CD4-positive, alpha-beta T cell (primary cell): ENCODE measurements around the gene TMEM217. TPM values are rescaled to one million over a fixed set of nuclear protein-coding genes. Genes with fewer than 3 reads are reported as not detected.

Source experiments
- ATAC-seq: fragments of 200-7000 bp; cut with Tn5 transposase; one replicate; pipeline ENCODE4 v1.10.0; 2022; ENCODE audit warnings: mild to moderate bottlenecking; ENCODE audit not compliant: poor library complexity
- CTCF ChIA-PET: fragments of 350-600 bp; sonication (Branson Sonifier 250); formaldehyde crosslinking; loops from one replicate; lab custom pipeline; 2021; ENCODE audit warnings: antibody characterized with exemption, inconsistent platforms; lab: Charles Lee
- POLR2A ChIA-PET: fragments of 350-600 bp; sonication (Branson Sonifier 250); formaldehyde crosslinking; loops from one replicate; lab custom pipeline; 2021; ENCODE audit warnings: antibody characterized with exemption, inconsistent platforms; lab: Charles Lee
- DNase-seq, 14 experiments: peaks; one replicate each; pipeline ENCODE4 v3.0.0-alpha.2; 2013 to 2020; ENCODE audit warnings: mixed read lengths in 2 of 14
- H3K27ac ChIP-seq, 2 donors: one replicate each; pipeline versions ENCODE4 v1.5.1 to v1.7.0; 2013; ENCODE audit warnings: low read length in 2 of 2, low read depth in 1 of 2, mild to moderate bottlenecking in 1 of 2
- H3K27me3 ChIP-seq, 2 experiments: 1 replicate in 1 of 2; 2 replicates in 1 of 2; pipeline versions ENCODE4 v1.6.1 to v1.7.0; 2013; ENCODE audit warnings: low read length in 2 of 2, control low read depth in 1 of 2, mild to moderate bottlenecking in 1 of 2, moderate library complexity in 1 of 2; ENCODE audit not compliant: insufficient read depth in 2 of 2, control insufficient read depth in 1 of 2
- H3K36me3 ChIP-seq: one replicate; pipeline ENCODE4 v1.6.1; 2013; ENCODE audit warnings: low read length, control low read depth; ENCODE audit not compliant: insufficient read depth
- H3K4me1 ChIP-seq: one replicate; pipeline ENCODE4 v1.6.1; 2013; ENCODE audit warnings: low read length, control low read depth; ENCODE audit not compliant: insufficient read depth
- H3K4me3 ChIP-seq: one replicate; pipeline ENCODE4 v1.5.1; 2013; ENCODE audit warnings: mild to moderate bottlenecking, low read length, moderate library complexity
- H3K9me3 ChIP-seq, 2 experiments: 1 replicate in 1 of 2; 2 replicates in 1 of 2; pipeline versions ENCODE4 v1.6.1 to v1.7.0; 2013; ENCODE audit warnings: low read length in 2 of 2, mild to moderate bottlenecking in 2 of 2, control low read depth in 1 of 2, moderate library complexity in 1 of 2; ENCODE audit not compliant: control insufficient read depth in 1 of 2, insufficient read depth in 1 of 2
- H3K27ac Mint-ChIP-seq: one replicate; pipeline ENCODE4 v1.8.0; 2020; ENCODE audit warnings: mixed read lengths
- H3K27me3 Mint-ChIP-seq: one replicate; pipeline ENCODE4 v1.8.0; 2021; ENCODE audit warnings: mixed read lengths
- H3K36me3 Mint-ChIP-seq: one replicate; pipeline ENCODE4 v1.8.0; 2021; ENCODE audit warnings: low read depth, mixed read lengths
- H3K4me1 Mint-ChIP-seq: one replicate; pipeline ENCODE4 v1.8.0; 2021; ENCODE audit warnings: low read depth, mixed read lengths
- H3K4me3 Mint-ChIP-seq: one replicate; pipeline ENCODE4 v1.8.0; 2020; ENCODE audit warnings: mild to moderate bottlenecking, mixed read lengths
- H3K9me3 Mint-ChIP-seq: one replicate; pipeline ENCODE4 v1.8.0; 2020; ENCODE audit warnings: mixed read lengths
- CTCF ChIP-seq: fragments of 200-600 bp; IDR thresholded peaks from one replicate; pipeline ENCODE4 v1.8.0; 2022; ENCODE audit warnings: antibody characterized with exemption, mild to moderate bottlenecking
- intact Hi-C, 2 experiments: fragments of 100-400 bp; cut with DNase I in 1 of 2; cut with micrococcal nuclease in 1 of 2; formaldehyde crosslinking; loops; one replicate each; pipeline versions ENCODE4 v1.15.1 to v1.9.0; 2023 to 2025; cut with DNase I, micrococcal nuclease
- total RNA-seq, 174 experiments: library from RNA in 2 of 174; stranded (reverse) in 2 of 174; gene quantifications; one replicate each; pipeline ENCODE4 v1.2.3 and lab custom pipeline; 2021 to 2026

Gene TMEM217
- total RNA-seq, 2 experiments from 2014 or later, result 0.41 to 0.47 TPM

GRCh38 chr6:37205175-37205996 is 52.6 kb downstream of the TMEM217 start:
- no peak overlapping the region for H3K27ac Mint-ChIP-seq
- no peak for ATAC-seq
- intact Hi-C loops, result no loop called here

GRCh38 chr6:37204014-37204751 is 53.8 kb downstream of the TMEM217 start:
- ATAC-seq (no peak), DNase-seq (no peak)
- intact Hi-C loops, result no loop called here
- no peak for TF ChIP-seq CTCF
- Mint-ChIP-seq H3K27ac (no peak overlapping the region), H3K4me1 (peaks cover 46% of the 10 kb centered on the region), H3K9me3 (no peaks in the 10 kb centered on the region), H3K4me3 (no peak overlapping the region), H3K36me3 (no peaks in the 10 kb centered on the region), H3K27me3 (no peaks in the 10 kb centered on the region)
- CTCF ChIA-PET, result interaction anchor here (0.8 to 1.1 kb wide), 3 partner anchors 10 to 153 kb away, joined by 3 read pairs; no protein-coding TSS in a partner anchor
- Histone ChIP-seq H3K36me3 (no peaks in the 10 kb centered on the region), H3K27me3 (no peaks in the 10 kb centered on the region), H3K4me3 (no peak overlapping the region), H3K27ac (no peak overlapping the region), H3K4me1 (peaks cover 53% of the 10 kb centered on the region), H3K9me3 (no peaks in the 10 kb centered on the region)
- POLR2A ChIA-PET, result interaction anchor here (1.7 kb wide), 1 partner anchor 10 kb away, joined by 5 read pairs; no protein-coding TSS in a partner anchor

More at GRCh38 chr6:37205175-37205996, 52.6 kb downstream of the TMEM217 start:
- H3K9me3 Mint-ChIP-seq, result no peaks in the 10 kb centered on the region
- H3K27ac ChIP-seq, result no peak overlapping the region
- H3K27me3 ChIP-seq, result no peaks in the 10 kb centered on the region
- H3K36me3 Mint-ChIP-seq, result no peaks in the 10 kb centered on the region
- no peak for TF ChIP-seq CTCF
- DNase-seq, result no peak
- peaks cover 65% of the 10 kb centered on the region for H3K4me1 ChIP-seq
- POLR2A ChIA-PET, result interaction anchor here (0.7 to 5.2 kb wide), 2 partner anchors 21 to 34 kb away, joined by 3 to 57 read pairs; partner anchors contain the start of gene PIM1
- peaks cover 58% of the 10 kb centered on the region for H3K4me1 Mint-ChIP-seq
- CTCF ChIA-PET, result interaction anchor here (0.8 to 8.7 kb wide), 4 partner anchors 12 to 186 kb away, joined by 3 to 205 read pairs (median 60); partner anchors contain the start of gene PIM1
- no peaks in the 10 kb centered on the region for H3K9me3 ChIP-seq
- no peaks in the 10 kb centered on the region for H3K27me3 Mint-ChIP-seq
- no peak overlapping the region for H3K4me3 ChIP-seq
- no peak overlapping the region for H3K4me3 Mint-ChIP-seq
- no peaks in the 10 kb centered on the region for H3K36me3 ChIP-seq

- peak in 1 of 14 experiments; percentile 44 for DNase-seq
- intact Hi-C loops, result no loop called here
- no peaks in the 10 kb centered on the region for H3K9me3 ChIP-seq
These were observed 55.0 kb downstream of the TMEM217 start for GRCh38 chr6:37202788-37203491.

More at GRCh38 chr6:37202788-37203491, 55.0 kb downstream of the TMEM217 start:
- Histone ChIP-seq H3K27ac (peak overlapping the region in 1 of 2 donors; percentile 9), H3K4me3 (no peak overlapping the region), H3K27me3 (no peaks in the 10 kb centered on the region), H3K36me3 (no peaks in the 10 kb centered on the region), H3K4me1 (peaks cover 40% of the 10 kb centered on the region)
- H3K9me3 Mint-ChIP-seq, result no peaks in the 10 kb centered on the region
- H3K36me3 Mint-ChIP-seq, result no peaks in the 10 kb centered on the region
- CTCF ChIA-PET, result interaction anchor here (0.9 to 1.4 kb wide), 3 partner anchors 8 to 184 kb away, joined by 3 to 6 read pairs (median 3); no protein-coding TSS in a partner anchor
- H3K4me3 Mint-ChIP-seq, result peak overlapping the region; percentile 2
- POLR2A ChIA-PET, result interaction anchor here (1.0 to 1.7 kb wide), 4 partner anchors 9 to 32 kb away, joined by 3 to 5 read pairs (median 4); no protein-coding TSS in a partner anchor
- peak; percentile 52 for ATAC-seq
- peaks cover 38% of the 10 kb centered on the region for H3K4me1 Mint-ChIP-seq
- H3K27ac Mint-ChIP-seq, result peak overlapping the region; percentile 41
- TF ChIP-seq CTCF, result no peak
- no peaks in the 10 kb centered on the region for H3K27me3 Mint-ChIP-seq
